NOMO-1 (cell line): ENCODE results near the gene ZNF311.
"Not testable (repeated sequence)": the region's sequence is repeated elsewhere in the genome, so short reads cannot be mapped to it uniquely, and the experiment has no call there.

Source experiments
- DNase-seq, 2 experiments: peaks; one replicate each; lab custom pipeline; 2025; ENCODE audit not compliant: unreplicated experiment in 2 of 2; lab: John Stamatoyannopoulos, UW

ZNF311 gene

GRCh38 chr6:28956331-28956730, 48.8 kb downstream of the ZNF311 start:
- no peak for DNase-seq

DNA sequence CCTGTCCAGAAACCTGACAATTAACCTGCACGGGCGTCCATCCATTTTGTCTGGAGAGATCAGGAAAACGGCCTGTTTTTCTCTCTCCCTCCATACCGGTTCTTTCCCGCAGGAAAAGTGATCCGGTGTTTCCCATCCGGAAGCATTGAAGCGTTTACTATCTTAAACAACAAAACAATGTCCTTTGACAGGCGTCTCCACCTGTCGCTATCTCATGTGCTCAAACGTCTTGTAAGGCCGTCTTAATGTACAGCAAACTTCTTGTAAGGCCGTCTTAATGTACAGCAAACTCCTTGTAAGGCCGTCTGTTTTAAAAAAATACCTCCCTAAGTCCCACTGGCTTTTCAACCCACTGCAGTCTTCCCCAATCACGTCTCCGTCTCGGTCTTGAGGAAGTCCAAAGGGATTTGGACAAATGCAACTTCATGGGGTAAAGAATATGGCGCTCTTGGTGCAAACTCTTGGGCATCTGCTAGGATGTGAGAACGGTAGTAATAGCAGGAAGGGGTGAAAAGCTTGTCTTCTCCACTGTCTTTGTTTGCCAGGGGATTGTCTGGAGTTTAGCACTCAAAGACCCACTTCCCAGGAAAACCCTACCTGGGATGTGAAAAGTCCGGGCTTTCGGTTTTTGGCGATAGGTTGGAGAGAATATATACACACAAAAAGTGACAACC, 51.4 kb downstream of the ZNF311 start:
- DNase-seq = no peak

- DNase-seq = no peak
Observed at GRCh38 chr6:28953039-28953584, 52.0 kb downstream of the ZNF311 start.

DNA sequence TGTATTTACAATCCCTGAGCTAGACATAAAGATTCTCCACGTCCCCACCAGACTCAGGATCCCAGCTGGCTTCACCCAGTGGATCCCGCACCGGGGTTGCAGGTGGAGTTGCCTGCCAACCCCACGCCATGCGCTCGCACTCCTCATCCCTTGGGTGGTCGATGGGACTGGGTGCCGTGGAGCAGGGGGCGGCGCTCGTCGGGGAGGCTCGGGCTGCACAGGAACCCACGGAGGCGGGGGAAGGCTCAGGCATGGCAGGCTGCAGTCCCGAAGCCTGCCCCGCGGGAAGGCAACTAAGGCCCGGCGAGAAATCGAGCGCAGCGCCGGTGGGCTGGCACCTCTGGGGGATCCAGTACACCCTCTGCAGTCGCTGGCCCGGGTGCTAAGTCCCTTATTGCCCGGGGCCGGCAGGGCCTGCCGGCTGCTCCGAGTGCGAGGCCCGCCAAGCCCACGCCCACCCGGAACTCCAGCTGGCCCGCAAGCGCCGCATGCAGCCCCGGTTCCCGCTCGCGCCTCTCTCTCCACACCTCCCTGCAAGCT, 55.4 kb downstream of the ZNF311 start:
- DNase-seq = not testable (repeated sequence)

GRCh38 chr6:28948782-28949486, 56.2 kb downstream of the ZNF311 start:
- no peak for DNase-seq

DNA sequence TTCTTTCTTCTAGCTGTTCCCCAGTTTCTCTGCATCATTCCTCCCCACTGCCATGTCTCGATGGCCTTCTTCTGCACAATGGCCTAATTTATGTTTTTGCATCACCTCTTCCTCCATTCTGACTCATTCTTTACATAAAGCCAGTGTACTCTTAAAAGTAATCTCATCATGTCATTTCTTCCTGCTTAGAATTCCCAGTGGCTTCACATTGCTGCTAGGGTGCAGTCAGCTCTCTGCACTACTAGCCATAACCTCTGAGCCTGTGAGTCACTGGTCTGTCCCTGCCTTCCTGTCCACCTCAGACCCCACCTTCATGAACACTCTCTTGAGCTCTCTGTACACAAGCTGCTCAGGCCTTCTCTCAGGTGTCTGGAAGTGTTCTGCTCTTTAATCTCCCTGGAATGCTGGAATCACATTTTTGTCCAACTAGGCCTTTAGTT, 57.3 kb downstream of the ZNF311 start:
- no peak for DNase-seq

- DNase-seq = no peak
Observed at GRCh38 chr6:28947067-28947765, 57.9 kb downstream of the ZNF311 start.

DNA sequence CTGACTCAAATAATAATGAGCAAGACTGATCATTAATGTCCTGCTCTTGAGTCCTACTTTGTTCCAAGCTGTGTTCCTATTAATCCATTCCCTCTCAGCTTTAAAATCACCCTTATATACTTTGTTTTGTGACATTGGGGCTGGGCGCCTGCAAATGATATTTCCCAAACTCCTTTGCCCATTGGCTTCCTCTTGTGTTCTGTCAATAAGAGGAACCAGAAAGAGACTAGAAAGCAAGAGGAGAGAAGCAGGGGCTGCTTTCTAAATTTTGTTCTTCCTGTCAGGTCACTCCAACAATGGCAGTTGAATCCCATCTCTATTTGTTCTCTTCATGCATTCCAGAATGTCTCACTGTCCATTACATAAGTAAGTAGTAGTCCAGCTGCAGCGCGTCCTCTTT, 59.8 kb downstream of the ZNF311 start:
- DNase-seq = peak; percentile 41 to 56
